Fibroblast of pulmonary artery (primary cell): ENCODE results near the gene GALM.
"Not testable (repeated sequence)": the region's sequence is repeated elsewhere in the genome, so short reads cannot be mapped to it uniquely, and the experiment has no call there.

Experiments used
- DNase-seq: peaks from one replicate; pipeline ENCODE4 v3.0.0-alpha.2; 2010; ENCODE audit warnings: low read depth
- H3K4me3 ChIP-seq: replicated peaks from 2 replicates; pipeline ENCODE4 v1.5.1; 2011; ENCODE audit warnings: low read depth, mild to moderate bottlenecking, control low read depth, low read length, moderate library complexity
- TF ChIP-seq, protein P1 (sequence below): IDR thresholded peaks from 2 replicates; pipeline ENCODE4 v1.5.1; 2011; ENCODE audit warnings: mild to moderate bottlenecking, control low read depth, low read length, inconsistent platforms; ENCODE audit errors: missing control alignments

The GALM gene

DNA sequence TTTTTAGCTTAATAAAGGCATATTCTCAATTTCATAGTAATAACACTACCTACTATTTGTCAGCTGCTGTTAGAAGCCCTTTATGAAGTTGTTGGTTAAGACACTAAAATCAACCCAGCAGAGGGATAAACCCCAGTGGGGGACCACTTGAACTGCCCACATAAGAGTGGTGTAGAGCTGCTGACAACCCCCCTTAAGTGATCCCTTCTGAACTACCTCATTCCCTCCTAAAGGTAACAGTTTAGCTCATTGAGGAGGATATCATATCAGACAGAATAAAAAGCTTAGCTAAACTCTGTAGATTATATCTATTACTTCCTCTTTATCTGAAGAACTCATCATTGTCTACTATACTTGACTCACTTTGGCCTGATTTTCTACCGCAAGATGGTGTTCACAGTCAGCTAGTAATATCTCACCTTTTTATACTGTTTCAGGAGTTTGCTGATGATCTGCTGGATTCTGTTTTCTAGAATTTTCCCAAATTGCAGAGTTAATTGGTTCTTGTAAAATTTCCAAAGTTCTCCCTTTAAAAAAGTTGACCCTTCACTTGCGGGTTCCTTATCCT lies 16.2 kb downstream of the GALM start:
- TF ChIP-seq, protein P1, sequence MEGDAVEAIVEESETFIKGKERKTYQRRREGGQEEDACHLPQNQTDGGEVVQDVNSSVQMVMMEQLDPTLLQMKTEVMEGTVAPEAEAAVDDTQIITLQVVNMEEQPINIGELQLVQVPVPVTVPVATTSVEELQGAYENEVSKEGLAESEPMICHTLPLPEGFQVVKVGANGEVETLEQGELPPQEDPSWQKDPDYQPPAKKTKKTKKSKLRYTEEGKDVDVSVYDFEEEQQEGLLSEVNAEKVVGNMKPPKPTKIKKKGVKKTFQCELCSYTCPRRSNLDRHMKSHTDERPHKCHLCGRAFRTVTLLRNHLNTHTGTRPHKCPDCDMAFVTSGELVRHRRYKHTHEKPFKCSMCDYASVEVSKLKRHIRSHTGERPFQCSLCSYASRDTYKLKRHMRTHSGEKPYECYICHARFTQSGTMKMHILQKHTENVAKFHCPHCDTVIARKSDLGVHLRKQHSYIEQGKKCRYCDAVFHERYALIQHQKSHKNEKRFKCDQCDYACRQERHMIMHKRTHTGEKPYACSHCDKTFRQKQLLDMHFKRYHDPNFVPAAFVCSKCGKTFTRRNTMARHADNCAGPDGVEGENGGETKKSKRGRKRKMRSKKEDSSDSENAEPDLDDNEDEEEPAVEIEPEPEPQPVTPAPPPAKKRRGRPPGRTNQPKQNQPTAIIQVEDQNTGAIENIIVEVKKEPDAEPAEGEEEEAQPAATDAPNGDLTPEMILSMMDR = no peak
- no peak overlapping the region for H3K4me3 ChIP-seq
- no peak for DNase-seq

DNA sequence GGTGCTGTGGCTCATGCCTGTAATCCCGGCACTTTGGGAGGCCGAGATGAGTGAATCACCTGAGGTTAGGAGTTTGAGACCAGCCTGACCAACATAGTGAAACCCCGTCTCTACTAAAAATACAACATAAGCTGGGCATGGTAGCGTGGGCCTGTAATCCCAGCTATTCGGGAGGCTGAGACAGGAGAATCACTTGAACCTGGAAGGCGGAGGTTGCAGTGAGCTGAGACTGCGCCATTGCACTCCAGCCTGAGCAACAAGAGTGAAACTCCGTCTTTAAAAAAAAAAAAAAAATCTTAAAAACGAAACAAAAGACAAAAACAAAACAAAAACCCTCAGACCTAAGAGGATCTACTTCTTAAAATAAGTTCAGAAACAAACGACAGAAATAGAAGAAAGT lies 16.7 kb downstream of the GALM start:
- DNase-seq, H3K4me3 ChIP-seq: not testable (repeated sequence)

DNA sequence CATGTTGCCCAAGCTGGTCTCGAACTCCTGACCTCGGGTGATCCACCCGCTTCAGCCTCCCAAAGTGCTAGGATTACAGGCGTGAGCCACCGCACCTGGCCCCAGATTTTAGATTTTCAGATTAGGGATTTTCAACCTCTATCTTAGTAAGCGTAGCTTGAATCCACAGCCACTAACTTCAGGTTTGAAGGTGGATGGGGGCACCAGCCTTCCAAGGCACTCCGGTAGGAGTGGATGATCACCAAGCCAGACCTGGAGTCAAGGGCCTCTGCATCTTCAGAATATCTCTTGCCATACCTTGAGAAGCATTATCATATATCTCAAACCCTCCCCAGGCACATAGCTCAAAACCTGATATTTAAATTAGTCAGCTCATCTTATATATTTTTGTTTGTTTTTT lies 17.9 kb downstream of the GALM start:
- no peak overlapping the region for H3K4me3 ChIP-seq
- DNase-seq = no peak
- TF ChIP-seq, protein P1 = no peak

DNA sequence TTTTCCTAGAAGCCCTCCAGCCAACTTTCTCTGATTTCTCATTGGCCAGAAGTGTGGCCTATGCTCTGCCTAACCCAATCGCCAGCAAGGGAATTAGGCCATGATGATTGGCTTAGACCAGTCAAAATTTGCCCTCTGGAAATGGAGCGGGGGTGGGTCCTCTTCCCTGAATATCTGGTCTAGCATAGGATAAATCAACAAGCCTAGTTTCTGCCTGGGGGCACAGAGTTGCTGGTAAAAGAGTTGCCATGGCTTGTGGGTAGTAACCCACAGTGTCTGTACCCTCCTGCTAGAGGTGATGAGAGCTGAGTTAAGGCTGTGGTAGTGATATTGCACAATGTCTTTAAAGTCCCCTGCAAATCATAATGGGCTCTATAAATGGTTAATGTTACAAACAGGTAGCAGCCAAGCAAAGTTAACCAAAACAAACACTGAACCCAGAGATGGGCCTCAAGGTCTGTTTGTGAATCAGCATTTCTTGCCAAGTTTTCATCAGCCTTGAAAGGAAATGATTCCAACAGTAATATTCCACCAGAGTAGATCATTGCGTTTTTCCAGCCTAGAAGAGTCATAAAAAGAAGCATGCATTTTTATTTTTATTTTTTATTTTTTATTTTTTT lies 19.3 kb downstream of the GALM start:
- H3K4me3 ChIP-seq = no peak overlapping the region
- peak; percentile 23 for DNase-seq
- TF ChIP-seq, protein P1 = no peak

DNA sequence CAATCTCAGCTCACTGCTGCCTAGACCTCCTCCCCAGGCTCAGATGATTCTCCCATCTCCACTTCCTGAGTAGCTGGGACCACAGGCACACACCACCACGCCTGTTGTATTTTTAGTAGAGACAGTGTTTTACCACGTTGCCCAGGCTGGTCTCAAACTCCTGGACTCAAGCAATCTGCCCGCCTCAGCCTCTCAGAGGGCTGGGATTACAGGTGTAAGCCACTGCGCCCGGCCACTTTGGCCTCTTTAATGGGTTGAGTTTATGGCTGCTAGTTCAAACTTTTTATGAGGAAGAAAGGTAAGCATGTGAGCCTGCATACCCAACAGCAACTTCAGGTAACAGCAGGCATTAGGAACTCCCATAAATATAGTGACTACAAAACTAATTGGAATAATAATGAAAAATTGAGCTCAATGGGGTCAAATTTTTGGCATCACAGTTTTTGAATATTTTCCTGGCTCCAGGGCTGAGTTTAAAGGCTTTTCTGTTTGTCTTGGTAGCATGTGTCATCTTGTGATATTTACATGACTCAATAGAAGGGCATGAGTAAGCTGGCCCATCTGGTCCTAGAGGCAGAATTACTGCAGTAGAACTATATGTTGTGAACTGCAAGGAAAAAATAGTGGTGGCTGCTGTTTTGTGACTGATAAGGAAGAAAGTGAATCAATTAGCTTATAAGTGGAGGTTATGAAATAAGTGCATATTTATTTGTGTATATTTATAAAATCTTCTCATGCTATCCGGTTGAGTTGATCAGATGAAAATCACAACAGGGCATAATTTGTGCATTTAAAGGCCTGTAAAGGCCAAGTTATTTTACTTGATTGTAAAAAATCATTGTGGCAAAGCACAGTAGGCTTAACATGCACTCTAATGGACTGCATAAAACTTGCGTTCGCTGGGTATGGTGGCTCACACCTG lies 24.8 kb downstream of the GALM start:
- peak; percentile 86 for DNase-seq
- no peak overlapping the region for H3K4me3 ChIP-seq

DNA sequence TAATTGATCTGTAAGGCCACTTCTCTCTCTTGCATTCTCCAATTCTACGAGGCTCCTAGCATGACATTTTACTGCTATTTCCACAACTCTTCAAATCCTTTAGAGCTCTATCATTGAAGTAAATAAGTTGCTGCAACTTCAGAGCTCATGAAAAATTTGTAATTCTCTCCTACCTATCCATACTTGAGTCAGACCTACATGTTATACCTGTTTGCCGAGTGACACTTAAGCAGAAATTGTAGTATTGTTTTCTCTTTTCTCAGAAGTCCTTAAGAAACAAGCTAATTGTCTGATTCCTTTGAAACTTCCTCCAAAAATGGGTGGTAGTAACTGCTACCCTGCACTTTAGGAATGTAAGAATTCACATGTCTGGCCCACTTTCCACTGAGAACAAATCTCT lies 26.1 kb downstream of the GALM start:
- TF ChIP-seq, protein P1 = no peak

More for the DNA sequence above, 24.8 kb downstream of the GALM start:
- TF ChIP-seq, protein P1 = no peak

DNA sequence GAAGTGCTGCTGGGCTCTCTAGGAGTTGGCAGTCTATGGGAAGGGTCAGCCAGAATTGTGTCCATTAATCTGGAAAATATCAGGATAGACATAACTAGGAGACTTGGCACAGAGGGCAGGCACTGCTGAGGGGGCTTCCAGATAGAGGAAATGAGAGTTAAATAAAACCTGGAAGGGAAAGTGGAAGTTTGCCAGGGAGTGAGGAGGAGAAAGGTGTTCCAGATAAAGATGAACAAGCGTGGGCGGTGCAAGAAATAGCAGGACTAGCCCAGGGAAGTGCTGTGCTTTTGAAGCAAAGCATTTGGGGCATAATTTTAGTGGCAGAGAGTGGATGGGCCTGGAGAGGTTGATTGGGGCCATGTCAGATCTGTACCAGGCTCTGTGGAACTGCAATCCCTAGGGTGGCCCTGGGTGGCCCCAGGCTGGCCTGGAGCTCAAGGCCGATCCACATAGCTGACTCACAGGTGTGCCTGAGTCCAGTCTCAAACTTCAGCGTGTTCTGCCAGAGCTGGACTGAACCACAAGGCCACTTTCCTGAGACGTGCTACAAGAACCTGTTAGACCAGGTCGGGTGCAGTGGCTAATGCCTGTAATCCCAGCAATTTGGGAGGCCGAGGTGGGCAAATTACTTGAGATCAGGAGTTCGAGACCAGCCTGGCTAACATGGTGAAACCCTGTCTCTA lies 26.9 kb downstream of the GALM start:
- TF ChIP-seq, protein P1 = no peak
- H3K4me3 ChIP-seq = no peak overlapping the region
- no peak for DNase-seq

More for the DNA sequence above, 26.1 kb downstream of the GALM start:
- no peak overlapping the region for H3K4me3 ChIP-seq
- no peak for DNase-seq
